Neural progenitor cell (in vitro differentiated cells): ENCODE measurements around the gene SORT1. TPM values are rescaled to one million over a fixed set of nuclear protein-coding genes. Genes with fewer than 3 reads are reported as not detected.
A peak's percentile ranks its signal among the peaks of the same experiment; 100 is the strongest.

Experiments used
- DNase-seq: peaks from one replicate; pipeline ENCODE4 v3.0.0-alpha.2; 2016; ENCODE audit warnings: low spot score
- H2AFZ ChIP-seq: fragments of 200-600 bp; sonication (generic); replicated peaks from 2 replicates; pipeline ENCODE4 v1.6.1; 2016; ENCODE audit warnings: antibody characterized with exemption
- H3F3A ChIP-seq: fragments of 200-600 bp; sonication (generic); 2 replicates; pipeline ENCODE4 v1.6.1; 2016; ENCODE audit warnings: antibody characterized with exemption, low read depth
- H3K27ac ChIP-seq: fragments of 200-600 bp; sonication (generic); 2 replicates; pipeline ENCODE4 v1.5.1; 2016; ENCODE audit warnings: mild to moderate bottlenecking
- H3K27me3 ChIP-seq: fragments of 200-600 bp; sonication (generic); 2 replicates; pipeline ENCODE4 v1.6.1; 2016; ENCODE audit warnings: mild to moderate bottlenecking, moderate library complexity
- H3K36me3 ChIP-seq: fragments of 200-600 bp; sonication (generic); 2 replicates; pipeline ENCODE4 v1.5.1; 2016
- H3K4me1 ChIP-seq: fragments of 200-600 bp; sonication (generic); 2 replicates; pipeline ENCODE4 v1.6.1; 2016; ENCODE audit warnings: mixed run types
- H3K4me2 ChIP-seq: fragments of 200-600 bp; sonication (generic); 2 replicates; pipeline ENCODE4 v1.6.1; 2016
- H3K4me3 ChIP-seq: fragments of 200-600 bp; sonication (generic); 2 replicates; pipeline ENCODE4 v1.5.1; 2016
- H3K79me2 ChIP-seq: fragments of 200-600 bp; sonication (generic); 2 replicates; pipeline ENCODE4 v1.6.1; 2016; ENCODE audit warnings: low read depth
- H3K9ac ChIP-seq: fragments of 200-600 bp; sonication (generic); 2 replicates; pipeline ENCODE4 v1.6.1; 2016
- H3K9me3 ChIP-seq: fragments of 200-600 bp; sonication (generic); 2 replicates; pipeline ENCODE4 v1.5.1; 2016; ENCODE audit warnings: low read depth
- H4K20me1 ChIP-seq: fragments of 200-600 bp; sonication (generic); 2 replicates; pipeline ENCODE4 v1.6.1; 2016; ENCODE audit warnings: low read depth
- H3K27ac Mint-ChIP-seq: 3 replicates; pipeline ENCODE4 v1.8.0; 2021; ENCODE audit warnings: mixed read lengths
- H3K27me3 Mint-ChIP-seq: 2 replicates; pipeline ENCODE4 v1.8.0; 2022; ENCODE audit warnings: low read depth, mild to moderate bottlenecking, inconsistent platforms, moderate library complexity, mixed read lengths; ENCODE audit not compliant: insufficient read depth
- H3K36me3 Mint-ChIP-seq: 3 replicates; pipeline ENCODE4 v1.8.0; 2021; ENCODE audit warnings: mixed read lengths
- H3K4me1 Mint-ChIP-seq: 3 replicates; pipeline ENCODE4 v1.8.0; 2021; ENCODE audit warnings: mixed read lengths
- H3K4me3 Mint-ChIP-seq: 3 replicates; pipeline ENCODE4 v1.8.0; 2021; ENCODE audit warnings: mild to moderate bottlenecking, moderate library complexity, mixed read lengths
- H3K9me3 Mint-ChIP-seq: 3 replicates; pipeline ENCODE4 v1.8.0; 2020; ENCODE audit warnings: mixed read lengths
- CTCF ChIP-seq: fragments of 200-600 bp; sonication (generic); IDR thresholded peaks from 2 replicates; pipeline ENCODE4 v1.5.1; 2017; ENCODE audit warnings: antibody characterized with exemption, mild to moderate bottlenecking
- EZH2 ChIP-seq: fragments of 200-600 bp; sonication (generic); IDR thresholded peaks from 2 replicates; pipeline ENCODE4 v1.6.1; 2017; ENCODE audit warnings: antibody characterized with exemption, mild to moderate bottlenecking, moderate library complexity
- EZH2phosphoT487 ChIP-seq: fragments of 200-600 bp; sonication (generic); IDR thresholded peaks from 2 replicates; pipeline ENCODE4 v1.6.1; 2017; ENCODE audit warnings: antibody characterized with exemption
- total RNA-seq: library from RNA; depleted of rRNA; stranded (reverse); fragments of >200 nt; gene quantifications from 2 replicates; pipeline ENCODE4 v1.2.3, GENCODE V29; 2015; ENCODE audit warnings: low replicate concordance

Gene SORT1
- total RNA-seq, 1 donor from 2014 or later, result 38.9 TPM

- Histone ChIP-seq H4K20me1 (peaks cover 14% of the 10 kb centered on the region), H3F3A (peaks cover 24% of the 10 kb centered on the region), H3K79me2 (peaks cover 27% of the 10 kb centered on the region), H3K9ac (peak within 1 kb of the TSS; percentile 36), H3K36me3 (no peaks in the 10 kb centered on the region), H3K27me3 (no peaks in the 10 kb centered on the region), H3K4me3 (peak within 1 kb of the TSS; percentile 70), H2AFZ (peak within 1 kb of the TSS; percentile 74), H3K9me3 (no peaks in the 10 kb centered on the region), H3K4me1 (peaks cover 17% of the 10 kb centered on the region), H3K27ac (no peak within 1 kb of the TSS), H3K4me2 (peak within 1 kb of the TSS; percentile 94)
- peaks cover 35% of the 10 kb centered on the region for H3K4me1 Mint-ChIP-seq
- H3K9me3 Mint-ChIP-seq, result peaks cover 2% of the 10 kb centered on the region
- peak within 1 kb of the TSS; percentile 93 for H3K27ac Mint-ChIP-seq
- peak; percentile 34 for TF ChIP-seq CTCF
- no peak for TF ChIP-seq EZH2
- H3K36me3 Mint-ChIP-seq, result peaks cover 13% of the 10 kb centered on the region
- H3K4me3 Mint-ChIP-seq, result peak within 1 kb of the TSS; percentile 100
- H3K27me3 Mint-ChIP-seq, result peaks cover 2% of the 10 kb centered on the region
- peak; percentile 98 for DNase-seq
Observed at GRCh38 chr1:109282952-109283747, 114.6 kb downstream of the SORT1 start, which contains the start of gene PSRC1. PSRC1 (minus strand) TSS chr1:109283145.

- peaks cover 17% of the 10 kb centered on the region for H3K4me1 ChIP-seq
- no peak for TF ChIP-seq EZH2
- TF ChIP-seq CTCF, result no peak
- TF ChIP-seq EZH2phosphoT487, result no peak
- peak overlapping the region; percentile 36 for H3K9ac ChIP-seq
- no peak overlapping the region for H3K27ac ChIP-seq
- peak overlapping the region; percentile 94 for H3K4me2 ChIP-seq
- no peaks in the 10 kb centered on the region for H3K27me3 ChIP-seq
- peak overlapping the region; percentile 74 for H2AFZ ChIP-seq
- peaks cover 13% of the 10 kb centered on the region for H3K36me3 Mint-ChIP-seq
- H3K27me3 Mint-ChIP-seq, result no peaks in the 10 kb centered on the region
- no peaks in the 10 kb centered on the region for H3K9me3 ChIP-seq
- peaks cover 14% of the 10 kb centered on the region for H4K20me1 ChIP-seq
- peak overlapping the region; percentile 100 for H3K4me3 Mint-ChIP-seq
- no peaks in the 10 kb centered on the region for H3K36me3 ChIP-seq
- peaks cover 35% of the 10 kb centered on the region for H3K4me1 Mint-ChIP-seq
- H3K27ac Mint-ChIP-seq, result peak overlapping the region; percentile 93
- peak overlapping the region; percentile 70 for H3K4me3 ChIP-seq
- peaks cover 30% of the 10 kb centered on the region for H3F3A ChIP-seq
- peaks cover 27% of the 10 kb centered on the region for H3K79me2 ChIP-seq
- no peaks in the 10 kb centered on the region for H3K9me3 Mint-ChIP-seq
- no peak for DNase-seq
Observed at GRCh38 chr1:109282497-109282951, 115.2 kb downstream of the SORT1 start.

GRCh38 chr1:109281680-109282496, 115.8 kb downstream of the SORT1 start:
- peaks cover 13% of the 10 kb centered on the region for H3K36me3 Mint-ChIP-seq

More at GRCh38 chr1:109281680-109282496, 115.8 kb downstream of the SORT1 start:
- DNase-seq, result no peak
- Histone ChIP-seq H3F3A (peaks cover 35% of the 10 kb centered on the region), H2AFZ (no peak overlapping the region), H3K27me3 (no peaks in the 10 kb centered on the region), H3K36me3 (no peaks in the 10 kb centered on the region), H3K9ac (peak overlapping the region; percentile 36), H3K4me1 (peaks cover 17% of the 10 kb centered on the region), H3K4me3 (peak overlapping the region; percentile 70), H3K27ac (no peak overlapping the region), H3K4me2 (peak overlapping the region; percentile 94), H4K20me1 (peaks cover 14% of the 10 kb centered on the region), H3K9me3 (no peaks in the 10 kb centered on the region), H3K79me2 (peaks cover 27% of the 10 kb centered on the region)
- H3K4me3 Mint-ChIP-seq, result peak overlapping the region; percentile 100
- no peaks in the 10 kb centered on the region for H3K27me3 Mint-ChIP-seq
- no peak for TF ChIP-seq EZH2
- TF ChIP-seq CTCF, result no peak
- TF ChIP-seq EZH2phosphoT487, result no peak
- H3K9me3 Mint-ChIP-seq, result no peaks in the 10 kb centered on the region
- peaks cover 39% of the 10 kb centered on the region for H3K4me1 Mint-ChIP-seq
- peak overlapping the region; percentile 43 for H3K27ac Mint-ChIP-seq
